WTC11 (cell line): ENCODE measurements around the gene C1QL2. TPM values are rescaled to one million over a fixed set of nuclear protein-coding genes. Genes with fewer than 3 reads are reported as not detected.
A peak's percentile ranks its signal among the peaks of the same experiment; 100 is the strongest.

ENCODE experiments used
- ATAC-seq: fragments of 200-7000 bp; cut with Tn5 transposase; 2 replicates; pipeline ENCODE4 v1.10.0; 2021; ENCODE audit warnings: mild to moderate bottlenecking, moderate library complexity
- Bru-seq: library from RNA; stranded (reverse); fragments of 400-500 nt; gene quantifications from one replicate; lab custom pipeline; 2021; lab: Mats Ljungman, UMichigan
- CTCF ChIA-PET: fragments of 300-600 bp; sonication (Branson Sonifier 250); formaldehyde crosslinking; loops from one replicate; lab custom pipeline; 2021; ENCODE audit warnings: antibody characterized with exemption; lab: Charles Lee
- POLR2A ChIA-PET: fragments of 350-600 bp; sonication (Branson Sonifier 250); formaldehyde crosslinking; loops from one replicate; lab custom pipeline; 2021; ENCODE audit warnings: antibody characterized with exemption; lab: Charles Lee
- DNase-seq: peaks from one replicate; pipeline ENCODE4 v3.0.0; 2021; ENCODE audit warnings: low spot score
- H3K27ac Mint-ChIP-seq: 2 replicates; pipeline ENCODE4 v1.8.0; 2021; ENCODE audit warnings: mixed read lengths
- H3K27me3 Mint-ChIP-seq: 2 replicates; pipeline ENCODE4 v1.8.0; 2021; ENCODE audit warnings: low read depth, mild to moderate bottlenecking, moderate library complexity, mixed read lengths
- H3K36me3 Mint-ChIP-seq: 2 replicates; pipeline ENCODE4 v1.8.0; 2021; ENCODE audit warnings: mixed read lengths
- H3K4me1 Mint-ChIP-seq: 2 replicates; pipeline ENCODE4 v1.8.0; 2022; ENCODE audit warnings: mixed read lengths
- H3K4me3 Mint-ChIP-seq: 2 replicates; pipeline ENCODE4 v1.8.0; 2021; ENCODE audit warnings: mild to moderate bottlenecking, moderate library complexity, mixed read lengths
- H3K9me3 Mint-ChIP-seq: 2 replicates; pipeline ENCODE4 v1.8.0; 2021; ENCODE audit warnings: mixed read lengths
- ARID4B ChIP-seq: sonication (generic); formaldehyde crosslinking; IDR thresholded peaks from 2 replicates; pipeline ENCODE4 v1.8.0; 2023; ENCODE audit warnings: missing genetic modification reagents, mild to moderate bottlenecking, borderline replicate concordance
- E2F1 ChIP-seq: sonication (generic); formaldehyde crosslinking; IDR thresholded peaks from 2 replicates; pipeline ENCODE4 v1.8.0; 2022; ENCODE audit warnings: mild to moderate bottlenecking, missing genetic modification reagents
- ELF4 ChIP-seq: sonication (generic); formaldehyde crosslinking; IDR thresholded peaks from 2 replicates; pipeline ENCODE4 v1.8.1; 2022; ENCODE audit warnings: low read depth, mild to moderate bottlenecking, moderate library complexity, missing genetic modification reagents
- ESRRA ChIP-seq: sonication (generic); formaldehyde crosslinking; IDR thresholded peaks from 2 replicates; pipeline ENCODE4 v1.8.1; 2022; ENCODE audit warnings: mild to moderate bottlenecking, missing genetic modification reagents, borderline replicate concordance
- ETV6 ChIP-seq: sonication (generic); formaldehyde crosslinking; IDR thresholded peaks from 2 replicates; pipeline ENCODE4 v1.8.1; 2022; ENCODE audit warnings: mild to moderate bottlenecking, missing genetic modification reagents
- FOXJ3 ChIP-seq: sonication (generic); formaldehyde crosslinking; IDR thresholded peaks from 2 replicates; pipeline ENCODE4 v1.9.0; 2021; ENCODE audit warnings: missing genetic modification reagents, mild to moderate bottlenecking, borderline replicate concordance
- FOXK1 ChIP-seq: sonication (generic); formaldehyde crosslinking; IDR thresholded peaks from 2 replicates; pipeline ENCODE4 v1.8.0; 2022; ENCODE audit warnings: mild to moderate bottlenecking, moderate library complexity, missing genetic modification reagents
- MXD4 ChIP-seq: fragments of 250-450 bp; sonication (Bioruptor Pico); IDR thresholded peaks from 2 replicates; pipeline ENCODE4 v1.8.0; 2021; ENCODE audit warnings: mild to moderate bottlenecking, moderate library complexity, borderline replicate concordance
- MYBL2 ChIP-seq: sonication (generic); formaldehyde crosslinking; IDR thresholded peaks from 2 replicates; pipeline ENCODE4 v1.8.1; 2023; ENCODE audit warnings: mild to moderate bottlenecking, moderate library complexity, missing genetic modification reagents
- NR1H2 ChIP-seq: sonication (generic); formaldehyde crosslinking; IDR thresholded peaks from 2 replicates; pipeline ENCODE4 v1.9.0; 2021; ENCODE audit warnings: mild to moderate bottlenecking, moderate library complexity, missing genetic modification reagents
- NR2C2 ChIP-seq: sonication (generic); formaldehyde crosslinking; IDR thresholded peaks from 2 replicates; pipeline ENCODE4 v1.8.0; 2022; ENCODE audit warnings: mild to moderate bottlenecking, missing genetic modification reagents
- SP1 ChIP-seq: sonication (generic); formaldehyde crosslinking; conservative IDR thresholded peaks from 2 replicates; pipeline ENCODE4 v1.8.1; 2022; ENCODE audit warnings: missing genetic modification reagents
- TEAD4 ChIP-seq: sonication (generic); formaldehyde crosslinking; IDR thresholded peaks from 2 replicates; pipeline ENCODE4 v1.8.0; 2022; ENCODE audit warnings: mild to moderate bottlenecking, missing genetic modification reagents
- ZNF263 ChIP-seq: sonication (generic); formaldehyde crosslinking; IDR thresholded peaks from 2 replicates; pipeline ENCODE4 v1.8.1; 2022; ENCODE audit warnings: low read depth, mild to moderate bottlenecking, moderate library complexity, missing genetic modification reagents
- ZNF281 ChIP-seq: sonication (generic); formaldehyde crosslinking; IDR thresholded peaks from 2 replicates; pipeline ENCODE4 v1.8.0; 2023; ENCODE audit warnings: mild to moderate bottlenecking, missing genetic modification reagents
- ZNF416 ChIP-seq: fragments of 250-450 bp; sonication (Bioruptor Pico); IDR thresholded peaks from 2 replicates; pipeline ENCODE4 v1.9.0; 2021; ENCODE audit warnings: mild to moderate bottlenecking, inconsistent platforms
- long read RNA-seq, 3 experiments: library from RNA in 1 of 3; library from capped mRNA in 1 of 3; library from polyadenylated mRNA in 1 of 3; unstranded in 2 of 3; stranded (forward) in 1 of 3; transcript quantifications; one replicate each; pipeline ENCODE4 v2.0.0, GENCODE V29; 2021
- total RNA-seq: library from RNA; stranded (reverse); gene quantifications from 3 replicates; pipeline ENCODE4 v1.2.3, GENCODE V29; 2021
- TF ChIP-seq, protein P1 (sequence below): sonication (generic); formaldehyde crosslinking; IDR thresholded peaks from 2 replicates; pipeline ENCODE4 v1.8.0; 2022; ENCODE audit warnings: mild to moderate bottlenecking, missing genetic modification reagents
- TF ChIP-seq, protein P2 (sequence below): sonication (generic); formaldehyde crosslinking; IDR thresholded peaks from 2 replicates; pipeline ENCODE4 v1.8.0; 2022; ENCODE audit warnings: mild to moderate bottlenecking, missing genetic modification reagents

Gene C1QL2
- total RNA-seq (0.55 to 1.0 TPM (median 0.71 TPM) in 3 replicates), Bru-seq, nascent RNA (percentile 11 among the genes with signal in this experiment)
- long read RNA-seq, experiment 1, transcript C1QL2-201 (2 exons, 2,043 nt) = major isoform, 6 of 7 reads
- long read RNA-seq, experiment 1, partial matches to known transcripts = 1 of 7 reads
- long read RNA-seq, experiment 1, other reads (novel, unspliced or antisense) = 0 of 7 reads
- long read RNA-seq, experiment 2, partial matches to known transcripts = 0 of 1 reads
- long read RNA-seq, experiment 2, other reads (novel, unspliced or antisense) = 0 of 1 reads
- long read RNA-seq, experiment 3 = 0 reads

DNA sequence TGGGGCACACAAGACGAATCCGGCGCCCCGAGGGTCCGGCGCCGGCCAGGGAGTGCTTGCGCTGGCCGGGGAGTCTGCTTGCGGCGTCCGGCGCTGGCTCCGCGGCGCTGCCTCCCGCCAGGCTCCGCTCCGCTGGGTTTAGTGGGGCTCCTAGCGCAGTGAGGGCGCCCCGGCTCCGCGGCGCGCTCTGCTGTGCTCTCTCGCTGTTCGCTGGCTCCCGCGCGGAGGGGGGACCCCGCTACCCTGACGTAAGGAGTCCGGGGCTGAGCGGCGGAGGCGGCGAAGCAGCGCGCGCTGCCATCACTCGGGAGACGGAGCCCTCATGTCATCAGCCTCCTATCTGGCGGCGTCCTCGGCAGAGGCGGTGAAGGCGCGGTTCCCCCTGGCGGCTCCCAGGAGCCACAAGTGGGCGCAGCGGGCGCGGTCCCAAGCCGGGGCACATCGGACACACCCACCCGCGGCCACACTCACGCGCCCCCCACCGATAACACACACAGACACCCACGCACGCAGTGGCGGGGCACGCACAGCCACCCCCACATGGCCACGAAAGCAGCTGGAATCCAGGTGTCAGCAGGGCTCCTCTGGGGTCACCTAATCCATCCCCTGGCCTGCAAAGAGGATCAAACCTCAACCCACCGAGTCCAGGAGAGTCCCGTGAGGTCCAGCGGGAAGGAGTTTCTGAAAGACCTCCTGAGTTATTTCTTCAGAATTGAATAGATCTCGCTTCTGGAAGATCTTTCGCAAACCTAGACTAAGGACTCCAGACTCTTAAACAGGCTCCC lies at the start of gene C1QL2:
TSS of gene C1QL2 (minus strand) at position 189 of the 785 bp plus-strand sequence. CDS start 482 bp downstream, outside the sequence.
- peak; percentile 9 for ATAC-seq
- peak; percentile 66 for DNase-seq
- H3K27ac Mint-ChIP-seq = no peak within 1 kb of the TSS
- peak within 1 kb of the TSS; percentile 93 for H3K4me3 Mint-ChIP-seq
- TF ChIP-seq ZNF263 (CRISPR knock-in tag) (peak; percentile 24; the same call in 1 of the 2 replicates), MXD4 (no peak), ZNF281 (no peak), ETV6 (peak; percentile 56; the same call in 1 of the 2 replicates), ESRRA (CRISPR knock-in tag) (0 out of 2 replicates have a peak, but pooled peaks have one; percentile 53), SP1 (CRISPR knock-in tag) (peak; percentile 35; the same call in 1 of the 2 replicates), FOXJ3 (CRISPR knock-in tag) (no peak), NR1H2 (CRISPR knock-in tag) (no peak), ARID4B (CRISPR knock-in tag) (peak; percentile 38; the same call in 1 of the 2 replicates), FOXK1 (peak; percentile 57; the same call in 1 of the 2 replicates), ELF4 (no peak), TEAD4 (CRISPR knock-in tag) (no peak), E2F1 (CRISPR knock-in tag) (no peak), NR2C2 (CRISPR knock-in tag) (no peak), ZNF416 (CRISPR knock-in tag) (no peak), MYBL2 (peak; percentile 47; the same call in 1 of the 2 replicates)
- TF ChIP-seq, protein P1, sequence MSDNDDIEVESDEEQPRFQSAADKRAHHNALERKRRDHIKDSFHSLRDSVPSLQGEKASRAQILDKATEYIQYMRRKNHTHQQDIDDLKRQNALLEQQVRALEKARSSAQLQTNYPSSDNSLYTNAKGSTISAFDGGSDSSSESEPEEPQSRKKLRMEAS (CRISPR knock-in tag) = peak; percentile 49; the same call in 1 of the 2 replicates
- TF ChIP-seq, protein P2, sequence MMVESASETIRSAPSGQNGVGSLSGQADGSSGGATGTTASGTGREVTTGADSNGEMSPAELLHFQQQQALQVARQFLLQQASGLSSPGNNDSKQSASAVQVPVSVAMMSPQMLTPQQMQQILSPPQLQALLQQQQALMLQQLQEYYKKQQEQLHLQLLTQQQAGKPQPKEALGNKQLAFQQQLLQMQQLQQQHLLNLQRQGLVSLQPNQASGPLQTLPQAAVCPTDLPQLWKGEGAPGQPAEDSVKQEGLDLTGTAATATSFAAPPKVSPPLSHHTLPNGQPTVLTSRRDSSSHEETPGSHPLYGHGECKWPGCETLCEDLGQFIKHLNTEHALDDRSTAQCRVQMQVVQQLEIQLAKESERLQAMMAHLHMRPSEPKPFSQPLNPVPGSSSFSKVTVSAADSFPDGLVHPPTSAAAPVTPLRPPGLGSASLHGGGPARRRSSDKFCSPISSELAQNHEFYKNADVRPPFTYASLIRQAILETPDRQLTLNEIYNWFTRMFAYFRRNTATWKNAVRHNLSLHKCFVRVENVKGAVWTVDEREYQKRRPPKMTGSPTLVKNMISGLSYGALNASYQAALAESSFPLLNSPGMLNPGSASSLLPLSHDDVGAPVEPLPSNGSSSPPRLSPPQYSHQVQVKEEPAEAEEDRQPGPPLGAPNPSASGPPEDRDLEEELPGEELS (CRISPR knock-in tag) = no peak
- H3K27me3 Mint-ChIP-seq = peaks cover 46% of the 10 kb centered on the region
- H3K9me3 Mint-ChIP-seq = no peaks in the 10 kb centered on the region
- ChIA-PET POLR2A (no interaction called here), CTCF (interaction anchor here (0.7 to 2.4 kb wide), 2 partner anchors 130 to 925 kb away, joined by 3 to 7 read pairs; no protein-coding TSS in a partner anchor)
- no peaks in the 10 kb centered on the region for H3K36me3 Mint-ChIP-seq
- H3K4me1 Mint-ChIP-seq = peaks cover 32% of the 10 kb centered on the region
